DOHH2 (cell line): ENCODE measurements around the gene TP53BP2.

Source experiments
- H3F3A ChIP-seq: fragments of 200-600 bp; sonication (generic), shearing (Covaris generic); 2 replicates; pipeline ENCODE4 v1.6.0; 2016; ENCODE audit warnings: antibody characterized with exemption, mild to moderate bottlenecking; ENCODE audit not compliant: control insufficient read depth, insufficient read depth
- H3K27ac ChIP-seq: fragments of 200-600 bp; sonication (generic); 2 replicates; pipeline ENCODE4 v1.5.1; 2014; ENCODE audit warnings: low read depth, mild to moderate bottlenecking, low read length, moderate library complexity
- H3K27me3 ChIP-seq: fragments of 200-600 bp; sonication (generic); 2 replicates; pipeline ENCODE4 v1.6.1; 2014; ENCODE audit warnings: mild to moderate bottlenecking, low read length, mixed read lengths; ENCODE audit not compliant: control insufficient read depth
- H3K36me3 ChIP-seq: fragments of 200-600 bp; sonication (generic); 2 replicates; pipeline ENCODE4 v1.6.1; 2014; ENCODE audit warnings: mild to moderate bottlenecking, low read length, moderate library complexity, mixed read lengths; ENCODE audit not compliant: control insufficient read depth
- H3K4me1 ChIP-seq: fragments of 200-600 bp; sonication (generic); 2 replicates; pipeline ENCODE4 v1.6.1; 2014; ENCODE audit warnings: mild to moderate bottlenecking, low read length, mixed read lengths; ENCODE audit not compliant: control insufficient read depth
- H3K4me2 ChIP-seq: fragments of 200-600 bp; sonication (generic); 2 replicates; pipeline ENCODE4 v1.6.0; 2014; ENCODE audit warnings: mild to moderate bottlenecking, low read length, moderate library complexity
- H3K4me3 ChIP-seq: fragments of 200-600 bp; sonication (generic); 2 replicates; pipeline ENCODE4 v1.5.1; 2014; ENCODE audit warnings: mild to moderate bottlenecking, low read length, mixed read lengths
- H3K79me2 ChIP-seq: fragments of 200-600 bp; sonication (generic); 2 replicates; pipeline ENCODE4 v1.6.1; 2014; ENCODE audit warnings: mild to moderate bottlenecking, low read length, mixed read lengths; ENCODE audit not compliant: control insufficient read depth
- H3K9me2 ChIP-seq: fragments of 200-600 bp; sonication (generic); replicated peaks from 2 replicates; pipeline ENCODE4 v1.6.1; 2014; ENCODE audit warnings: mild to moderate bottlenecking, low read length, mixed read lengths; ENCODE audit not compliant: control insufficient read depth
- H3K9me3 ChIP-seq: fragments of 200-600 bp; sonication (generic); 2 replicates; pipeline ENCODE4 v1.6.1; 2014; ENCODE audit warnings: antibody characterized with exemption, low read length, mixed read lengths; ENCODE audit not compliant: control insufficient read depth, insufficient read depth
- H4K20me1 ChIP-seq: fragments of 200-600 bp; sonication (generic); 2 replicates; pipeline ENCODE4 v1.6.0; 2014; ENCODE audit warnings: low read depth, mild to moderate bottlenecking, antibody characterized with exemption, low read length, moderate library complexity; ENCODE audit not compliant: control insufficient read depth, insufficient read depth
- CTCF ChIP-seq: fragments of 200-600 bp; sonication (generic); IDR thresholded peaks from one replicate; pipeline ENCODE4 v1.5.1; 2014; ENCODE audit warnings: antibody characterized with exemption, mild to moderate bottlenecking, low read depth, low read length; ENCODE audit not compliant: poor library complexity, severe bottlenecking
- EZH2phosphoT487 ChIP-seq: fragments of 200-600 bp; sonication (generic); IDR thresholded peaks from 2 replicates; pipeline ENCODE4 v1.6.1; 2017; ENCODE audit warnings: borderline replicate concordance, mild to moderate bottlenecking, antibody characterized with exemption, low read length, moderate library complexity, mixed read lengths

TP53BP2 gene

GRCh38 chr1:223877804-223878203 lies 32.1 kb upstream of the TP53BP2 start:
- TF ChIP-seq CTCF (no peak), EZH2phosphoT487 (no peak)
- H3K4me1 ChIP-seq: no peaks in the 10 kb centered on the region
- no peaks in the 10 kb centered on the region for H3K27me3 ChIP-seq
- no peaks in the 10 kb centered on the region for H3K36me3 ChIP-seq
- H3K4me3 ChIP-seq: no peak overlapping the region
- no peaks in the 10 kb centered on the region for H3K9me2 ChIP-seq
- peaks cover 7% of the 10 kb centered on the region for H3K9me3 ChIP-seq
- no peaks in the 10 kb centered on the region for H4K20me1 ChIP-seq
- no peaks in the 10 kb centered on the region; the same call in 1 of the 2 replicates for H3F3A ChIP-seq
- H3K4me2 ChIP-seq: no peak overlapping the region
- H3K27ac ChIP-seq: no peak overlapping the region
- no peaks in the 10 kb centered on the region for H3K79me2 ChIP-seq

GRCh38 chr1:223876590-223876989 lies 30.8 kb upstream of the TP53BP2 start:
- no peaks in the 10 kb centered on the region for H4K20me1 ChIP-seq
- H3K4me3 ChIP-seq: no peak overlapping the region
- no peaks in the 10 kb centered on the region; the same call in 1 of the 2 replicates for H3F3A ChIP-seq
- H3K27ac ChIP-seq: no peak overlapping the region
- no peaks in the 10 kb centered on the region for H3K79me2 ChIP-seq
- no peaks in the 10 kb centered on the region for H3K27me3 ChIP-seq
- no peak overlapping the region for H3K4me2 ChIP-seq
- H3K9me2 ChIP-seq: no peaks in the 10 kb centered on the region
- TF ChIP-seq EZH2phosphoT487 (no peak), CTCF (no peak)
- H3K9me3 ChIP-seq: peaks cover 7% of the 10 kb centered on the region
- H3K4me1 ChIP-seq: no peaks in the 10 kb centered on the region
- H3K36me3 ChIP-seq: no peaks in the 10 kb centered on the region

- H3K36me3 ChIP-seq: no peaks in the 10 kb centered on the region
- H3K9me2 ChIP-seq: no peaks in the 10 kb centered on the region
- H3K4me2 ChIP-seq: no peak overlapping the region
- no peaks in the 10 kb centered on the region for H3K79me2 ChIP-seq
- no peaks in the 10 kb centered on the region; the same call in 1 of the 2 replicates for H3F3A ChIP-seq
- no peak overlapping the region for H3K27ac ChIP-seq
- H4K20me1 ChIP-seq: no peaks in the 10 kb centered on the region
- H3K27me3 ChIP-seq: no peaks in the 10 kb centered on the region
- H3K9me3 ChIP-seq: peaks cover 7% of the 10 kb centered on the region
- no peaks in the 10 kb centered on the region for H3K4me1 ChIP-seq
- no peak overlapping the region for H3K4me3 ChIP-seq
- no peak for TF ChIP-seq EZH2phosphoT487
- no peak for TF ChIP-seq CTCF
Observed at GRCh38 chr1:223873044-223873443, 27.3 kb upstream of the TP53BP2 start.
